Effector memory CD4-positive, alpha-beta T cell (primary cell): ENCODE measurements around the gene FBXO4.
"Not testable (repeated sequence)": the region's sequence is repeated elsewhere in the genome, so short reads cannot be mapped to it uniquely, and the experiment has no call there.

ENCODE experiments used
- DNase-seq, 3 donors: peaks; one replicate each; pipeline ENCODE4 v3.0.0-alpha.2; 2020
- H3K27ac ChIP-seq: 2 replicates; pipeline ENCODE4 v1.7.0; 2013; ENCODE audit warnings: mild to moderate bottlenecking, low read length, moderate library complexity; ENCODE audit not compliant: insufficient read depth, poor library complexity, severe bottlenecking
- H3K27me3 ChIP-seq: replicated peaks from 2 replicates; pipeline ENCODE4 v1.7.0; 2013; ENCODE audit warnings: mild to moderate bottlenecking, low read length; ENCODE audit not compliant: insufficient read depth, control insufficient read depth, poor library complexity, severe bottlenecking
- H3K36me3 ChIP-seq: 2 replicates; pipeline ENCODE4 v1.7.0; 2013; ENCODE audit warnings: mild to moderate bottlenecking, low read length, moderate library complexity; ENCODE audit not compliant: control insufficient read depth, insufficient read depth
- H3K4me1 ChIP-seq: 2 replicates; pipeline ENCODE4 v1.7.0; 2013; ENCODE audit warnings: low read length, mild to moderate bottlenecking; ENCODE audit not compliant: control insufficient read depth, insufficient read depth, poor library complexity, severe bottlenecking
- H3K4me3 ChIP-seq: 2 replicates; pipeline ENCODE4 v1.7.0; 2013; ENCODE audit warnings: low read length, low read depth, mild to moderate bottlenecking; ENCODE audit not compliant: insufficient read depth, poor library complexity, severe bottlenecking
- H3K9me3 ChIP-seq: 2 replicates; pipeline ENCODE4 v1.7.0; 2013; ENCODE audit warnings: mild to moderate bottlenecking, low read length, moderate library complexity; ENCODE audit not compliant: control insufficient read depth

The FBXO4 gene

DNA sequence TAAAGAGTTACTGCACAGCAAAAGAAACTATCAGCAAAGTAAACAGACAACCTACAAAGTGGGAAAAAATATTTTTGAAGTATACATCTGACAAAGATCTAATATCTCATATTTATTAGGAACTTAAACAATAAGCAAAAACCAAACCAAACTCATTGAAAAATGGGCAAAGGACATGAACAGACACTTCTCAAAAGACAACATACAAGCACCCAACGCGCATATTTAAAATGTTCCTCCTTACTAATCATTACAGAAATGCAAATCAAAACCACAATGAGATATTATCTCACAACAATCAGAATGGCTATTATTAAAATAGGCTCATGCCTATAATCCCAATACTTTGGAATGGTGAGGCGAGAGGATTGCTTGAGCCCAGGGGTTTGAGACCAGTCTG, 48.0 kb downstream of the FBXO4 start:
- H3K27me3 ChIP-seq: no peaks in the 10 kb centered on the region
- no peaks in the 10 kb centered on the region for H3K36me3 ChIP-seq
- no peaks in the 10 kb centered on the region for H3K4me1 ChIP-seq
- H3K9me3 ChIP-seq: no peaks in the 10 kb centered on the region
- DNase-seq: no peak
- H3K27ac ChIP-seq: no peak overlapping the region
- H3K4me3 ChIP-seq: no peak overlapping the region

DNA sequence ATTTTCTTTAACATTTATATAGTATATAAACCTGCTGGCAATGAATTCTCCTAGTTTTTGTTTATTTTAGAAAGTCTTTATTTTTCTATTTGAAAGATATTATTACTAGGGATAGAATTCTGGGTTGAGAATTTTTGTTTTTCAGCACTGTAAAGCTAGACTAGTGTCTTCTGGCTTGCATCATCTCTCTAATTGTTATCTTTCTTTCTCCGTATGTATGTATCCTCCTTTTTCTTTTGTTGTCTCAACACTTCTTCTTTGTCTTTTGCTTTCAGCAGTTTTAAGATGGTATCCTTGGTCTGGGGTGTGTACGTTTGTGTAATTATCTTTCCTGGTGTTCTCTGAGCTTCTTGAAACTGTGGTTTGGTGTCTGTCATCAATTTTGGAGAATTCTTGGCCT, 48.8 kb downstream of the FBXO4 start:
- no peaks in the 10 kb centered on the region for H3K36me3 ChIP-seq
- no peak overlapping the region for H3K4me3 ChIP-seq
- H3K27ac ChIP-seq: no peak overlapping the region
- DNase-seq: no peak
- no peaks in the 10 kb centered on the region for H3K27me3 ChIP-seq
- no peaks in the 10 kb centered on the region for H3K9me3 ChIP-seq
- no peaks in the 10 kb centered on the region for H3K4me1 ChIP-seq

DNA sequence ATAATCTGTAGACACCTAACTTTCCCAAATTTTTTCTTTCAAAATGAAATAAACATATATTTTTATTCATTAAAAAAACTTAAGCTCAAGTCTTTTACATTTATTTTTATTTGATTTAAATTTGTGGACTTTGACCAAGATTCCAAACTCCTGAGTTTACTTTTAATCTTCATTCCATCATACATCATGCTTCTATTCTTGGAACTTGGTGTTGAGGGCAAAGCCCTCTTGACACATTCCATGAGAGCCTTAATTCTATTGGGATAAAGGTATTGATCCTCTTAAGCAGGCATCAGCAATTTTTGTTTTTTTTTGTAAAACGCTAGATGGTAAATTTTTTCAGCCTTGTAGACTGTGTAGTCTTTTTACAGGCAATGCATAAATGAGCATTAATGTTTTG, 53.6 kb downstream of the FBXO4 start:
- no peak for DNase-seq
- Histone ChIP-seq H3K27me3 (no peaks in the 10 kb centered on the region), H3K4me3 (no peak overlapping the region), H3K9me3 (no peaks in the 10 kb centered on the region), H3K36me3 (no peaks in the 10 kb centered on the region), H3K27ac (no peak overlapping the region), H3K4me1 (no peaks in the 10 kb centered on the region)

DNA sequence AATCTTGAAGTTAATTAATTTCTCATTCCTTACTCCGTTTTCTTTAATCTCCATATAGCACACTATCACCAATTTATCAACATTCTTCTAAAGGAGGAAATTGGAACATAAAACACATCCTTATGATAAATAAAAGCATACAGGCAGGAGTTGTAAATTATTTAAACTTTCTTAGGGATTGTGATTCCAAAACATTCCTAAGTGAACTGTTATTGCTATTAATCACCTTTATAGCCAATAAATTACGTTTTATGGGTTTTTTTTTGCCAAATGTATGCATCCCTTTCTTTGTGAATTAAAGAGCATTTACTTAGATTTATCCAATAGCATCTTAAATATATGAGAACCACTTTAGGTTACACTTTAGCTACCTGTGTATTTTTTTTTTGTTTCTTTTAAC, 55.3 kb downstream of the FBXO4 start:
- no peak overlapping the region for H3K27ac ChIP-seq
- H3K36me3 ChIP-seq: no peaks in the 10 kb centered on the region
- H3K4me1 ChIP-seq: no peaks in the 10 kb centered on the region
- H3K27me3 ChIP-seq: no peaks in the 10 kb centered on the region
- H3K4me3 ChIP-seq: no peak overlapping the region
- no peak for DNase-seq
- H3K9me3 ChIP-seq: no peaks in the 10 kb centered on the region

DNA sequence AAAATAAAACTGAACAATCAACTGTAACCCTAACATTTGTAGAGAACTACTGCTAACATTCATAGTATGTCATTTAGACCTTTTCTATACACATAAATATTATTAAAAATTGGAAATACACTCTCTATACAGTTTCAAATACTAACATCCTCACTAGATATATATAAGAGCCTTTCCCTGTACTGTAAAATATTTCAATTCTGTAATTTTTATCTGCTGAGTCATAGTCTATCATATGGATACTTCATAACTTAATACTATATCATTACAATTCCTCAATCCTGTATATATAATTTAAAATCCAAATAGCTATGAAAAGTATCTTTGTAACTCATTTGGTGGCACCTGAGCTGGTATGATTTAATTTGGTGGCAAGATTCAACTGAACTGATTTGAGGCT, 55.8 kb downstream of the FBXO4 start:
- H3K27me3 ChIP-seq: no peaks in the 10 kb centered on the region
- H3K36me3 ChIP-seq: no peaks in the 10 kb centered on the region
- no peaks in the 10 kb centered on the region for H3K4me1 ChIP-seq
- no peaks in the 10 kb centered on the region for H3K9me3 ChIP-seq
- no peak overlapping the region for H3K4me3 ChIP-seq
- no peak overlapping the region for H3K27ac ChIP-seq
- no peak for DNase-seq

DNA sequence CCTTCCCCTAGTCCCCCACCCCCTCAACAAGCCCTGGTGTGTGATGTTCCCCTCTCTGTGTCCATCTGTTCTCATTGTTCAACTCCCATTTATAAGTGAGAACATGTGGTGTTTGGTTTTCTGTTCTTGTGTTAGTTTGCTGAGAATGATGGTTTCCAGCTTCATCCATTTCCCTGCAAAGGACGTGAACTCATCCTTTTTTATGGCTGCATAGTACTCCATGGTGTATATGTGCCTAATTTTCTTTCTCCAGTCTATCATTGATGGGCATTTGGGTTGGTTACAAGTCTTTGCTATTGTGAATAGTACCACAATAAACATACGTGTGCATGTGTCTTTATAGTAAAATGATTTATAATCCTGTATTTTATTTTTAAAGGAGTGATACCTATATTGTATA, 57.8 kb downstream of the FBXO4 start:
- H3K9me3 ChIP-seq, H3K4me1 ChIP-seq, H3K36me3 ChIP-seq, DNase-seq, H3K27me3 ChIP-seq, H3K4me3 ChIP-seq, H3K27ac ChIP-seq: not testable (repeated sequence)

DNA sequence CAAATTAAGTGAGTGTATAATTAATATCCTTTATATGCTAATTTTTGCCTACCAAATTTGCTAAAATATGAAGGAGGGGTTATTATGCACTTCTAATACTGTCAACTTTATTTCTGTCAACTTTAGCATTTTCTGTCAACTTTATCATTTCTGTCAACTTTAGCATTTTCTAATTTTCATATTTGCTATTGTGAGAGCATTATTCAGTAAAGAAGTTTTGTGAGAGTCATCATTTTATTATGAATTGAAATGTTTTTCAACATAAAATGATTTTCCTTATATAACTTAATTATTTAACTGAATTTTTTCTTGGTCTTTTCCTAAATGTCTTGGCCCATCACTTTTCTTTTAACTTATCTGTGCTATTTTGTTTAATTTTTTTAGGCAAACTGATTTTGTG, 58.2 kb downstream of the FBXO4 start:
- Histone ChIP-seq H3K27me3 (no peaks in the 10 kb centered on the region), H3K4me3 (no peak overlapping the region), H3K9me3 (no peaks in the 10 kb centered on the region), H3K27ac (no peak overlapping the region), H3K36me3 (no peaks in the 10 kb centered on the region), H3K4me1 (no peaks in the 10 kb centered on the region)
- no peak for DNase-seq

DNA sequence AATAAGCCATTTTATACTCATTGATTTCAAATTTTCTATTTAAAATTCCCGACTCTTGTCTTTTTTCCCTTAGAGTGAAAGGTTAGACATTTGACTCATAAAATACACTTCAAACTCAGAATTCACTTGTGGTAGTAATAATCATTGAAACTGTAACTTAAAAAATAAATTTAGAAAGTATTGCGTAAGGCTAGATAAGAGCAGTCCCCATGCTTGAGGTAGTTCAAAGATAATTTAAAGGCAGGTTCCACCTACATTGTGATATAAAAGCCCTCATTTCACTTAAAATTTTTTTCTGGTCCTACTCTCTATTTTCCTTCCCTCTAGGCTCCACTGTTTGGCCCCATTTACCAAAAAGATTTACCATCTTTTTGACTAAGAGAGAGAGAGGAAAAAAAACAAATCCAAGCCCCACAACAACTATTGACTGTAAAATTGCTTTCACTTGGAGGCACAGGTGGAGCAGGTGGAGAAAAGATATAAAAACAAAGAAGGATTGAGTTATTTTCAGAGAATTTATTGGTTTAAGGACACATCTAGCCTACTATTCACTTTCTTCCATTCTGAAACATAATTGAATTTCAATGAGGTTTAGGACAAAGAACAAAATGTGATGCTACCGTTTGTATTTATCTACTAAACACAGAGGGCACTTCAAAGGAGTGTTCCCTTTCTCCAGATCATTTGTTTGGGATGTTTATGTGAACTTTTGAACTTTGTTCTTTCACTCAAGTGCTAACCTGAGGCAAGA, 61.0 kb downstream of the FBXO4 start:
- no peak for DNase-seq
- Histone ChIP-seq H3K4me1 (no peaks in the 10 kb centered on the region), H3K9me3 (no peaks in the 10 kb centered on the region), H3K4me3 (no peak overlapping the region), H3K27ac (no peak overlapping the region), H3K36me3 (no peaks in the 10 kb centered on the region), H3K27me3 (no peaks in the 10 kb centered on the region)
